ENCODE measurements around the gene SCRT2.
A peak's percentile ranks its signal among the peaks of the same experiment; 100 is the strongest.
"Not testable (repeated sequence)": the region's sequence is repeated elsewhere in the genome, so short reads cannot be mapped to it uniquely, and the experiment has no call there.

Gene SCRT2

GRCh38 chr20:675453-676314 lies at the start of gene SCRT2:
TSS of gene SCRT2 (minus strand) at chr20:675802. CDS start at chr20:675601, 201 bp downstream.
- DNase-seq = peak; percentile 54

- not testable (repeated sequence) for DNase-seq
Measured at GRCh38 chr20:724797-725196, 49.2 kb upstream of the SCRT2 start.

DNA sequence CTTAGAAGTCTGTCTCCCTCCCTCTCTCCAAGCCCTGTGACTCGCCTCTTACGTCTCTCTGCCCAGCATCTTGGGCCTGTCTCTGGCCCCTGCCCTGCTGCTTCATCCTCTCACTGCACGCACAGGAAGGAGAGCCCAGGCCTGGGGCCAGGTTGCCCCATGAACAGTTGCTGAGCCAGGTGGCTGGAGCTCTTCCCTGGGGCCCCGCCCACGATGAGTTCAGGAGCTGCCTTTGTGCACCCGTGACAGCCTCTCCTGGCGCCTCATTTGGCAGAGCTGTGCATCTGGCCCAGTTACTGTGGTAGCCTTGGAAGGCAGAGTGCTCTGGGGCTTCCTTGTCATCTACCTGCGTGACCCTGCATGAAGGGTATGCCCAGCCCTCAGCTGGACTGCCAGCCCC lies 48.2 kb upstream of the SCRT2 start:
- DNase-seq = no peak

DNA sequence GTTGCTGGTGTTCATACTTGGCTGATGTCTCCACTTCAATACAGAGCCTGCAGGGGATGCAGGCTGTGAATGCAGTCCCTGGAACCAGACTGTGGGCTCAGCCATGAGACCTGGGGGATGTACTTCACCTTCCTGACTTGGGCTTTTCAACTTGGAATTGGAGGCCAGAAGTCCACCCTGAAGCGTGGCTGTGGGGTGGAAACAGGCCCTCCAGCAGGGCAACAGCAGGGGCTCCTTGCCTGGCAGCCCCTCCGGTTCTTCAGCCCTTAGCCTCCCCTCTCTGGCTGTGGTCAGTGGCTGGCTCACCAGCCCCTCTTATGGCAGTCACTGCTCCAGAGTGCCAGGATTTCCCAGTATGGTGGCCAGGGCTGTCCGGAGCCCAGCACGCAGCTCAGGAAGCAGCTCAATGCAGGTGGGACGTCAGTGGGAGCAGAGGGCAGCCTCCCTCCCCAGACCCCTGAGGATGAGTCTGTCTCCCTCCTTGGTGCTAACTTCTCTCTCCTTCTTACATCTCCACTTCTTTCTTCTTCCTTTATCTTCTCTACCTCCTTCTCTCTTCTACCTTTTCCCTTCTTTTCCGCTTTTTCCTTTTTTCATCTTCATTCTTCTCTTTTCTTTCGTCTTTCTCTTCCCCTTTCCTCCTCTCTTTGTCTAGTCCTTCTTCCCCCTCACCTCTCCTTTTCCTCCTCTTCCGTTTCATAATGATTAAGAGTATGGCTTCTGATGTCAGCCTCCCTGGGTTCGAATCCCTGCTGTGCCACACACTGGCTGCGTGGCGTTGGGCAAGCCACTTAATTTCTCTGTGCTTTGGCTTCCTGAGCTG lies 47.4 kb upstream of the SCRT2 start:
- DNase-seq = no peak

DNA sequence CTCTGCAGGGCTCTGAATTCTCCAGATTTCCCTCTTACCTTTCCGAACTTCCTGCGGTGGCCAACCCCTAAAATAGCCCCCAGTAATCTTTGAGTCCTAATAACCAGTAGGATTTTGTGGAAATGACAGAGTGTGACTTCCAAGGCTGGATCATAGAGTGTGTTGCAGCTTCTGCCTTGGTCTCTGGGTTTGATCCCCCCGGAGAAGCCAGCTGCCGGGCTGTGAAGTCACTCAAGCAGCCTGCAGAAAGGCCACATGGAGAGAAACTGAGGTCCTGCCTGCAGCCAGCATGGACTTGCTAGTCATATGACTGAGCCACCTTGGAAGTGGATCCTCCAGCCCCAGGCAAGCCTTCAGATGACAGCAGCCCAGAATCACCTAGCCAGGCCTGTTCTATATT lies 46.3 kb upstream of the SCRT2 start:
- no peak for DNase-seq

- no peak for DNase-seq
Measured at GRCh38 chr20:719816-720215, 44.2 kb upstream of the SCRT2 start.

DNA sequence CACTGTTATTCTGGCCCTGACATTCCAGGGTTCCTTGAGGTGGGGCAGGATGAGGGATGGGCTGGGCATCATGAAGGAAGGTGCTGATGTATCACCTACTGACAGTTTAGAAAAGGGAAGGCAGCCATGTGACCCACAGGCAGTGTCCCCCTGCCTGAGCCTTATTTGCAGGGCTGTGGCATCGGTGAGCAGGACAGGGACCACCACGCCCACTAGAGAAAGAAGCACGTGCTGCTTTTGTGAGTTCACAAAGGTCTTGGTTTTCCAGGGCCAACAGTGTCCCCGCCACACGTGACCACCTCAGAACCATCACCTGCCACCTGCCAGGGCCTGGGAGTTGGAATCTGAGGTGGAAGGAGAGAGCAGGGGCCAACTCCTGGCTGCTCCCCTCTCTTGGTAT lies 43.5 kb upstream of the SCRT2 start:
- no peak for DNase-seq

DNA sequence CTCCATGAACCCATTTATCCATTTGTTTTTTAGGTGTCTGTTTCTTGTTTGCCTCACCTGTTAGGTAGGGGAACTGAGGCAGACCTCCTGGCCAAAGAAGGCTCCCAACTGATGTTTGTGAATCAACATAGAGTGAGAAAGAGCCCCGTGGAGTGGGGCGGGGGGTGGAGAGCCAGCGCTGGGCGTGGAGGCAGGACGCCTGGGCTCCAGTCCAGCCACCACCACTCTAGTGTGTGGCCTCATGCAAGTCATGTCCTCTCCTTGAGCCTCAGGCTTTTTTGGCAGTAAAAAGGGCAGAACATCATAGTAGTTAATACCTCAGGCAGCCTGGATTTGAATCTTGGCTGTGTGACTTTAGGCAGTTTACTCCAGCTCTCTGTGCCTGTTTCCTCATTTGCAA lies 42.2 kb upstream of the SCRT2 start:
- DNase-seq = no peak

DNA sequence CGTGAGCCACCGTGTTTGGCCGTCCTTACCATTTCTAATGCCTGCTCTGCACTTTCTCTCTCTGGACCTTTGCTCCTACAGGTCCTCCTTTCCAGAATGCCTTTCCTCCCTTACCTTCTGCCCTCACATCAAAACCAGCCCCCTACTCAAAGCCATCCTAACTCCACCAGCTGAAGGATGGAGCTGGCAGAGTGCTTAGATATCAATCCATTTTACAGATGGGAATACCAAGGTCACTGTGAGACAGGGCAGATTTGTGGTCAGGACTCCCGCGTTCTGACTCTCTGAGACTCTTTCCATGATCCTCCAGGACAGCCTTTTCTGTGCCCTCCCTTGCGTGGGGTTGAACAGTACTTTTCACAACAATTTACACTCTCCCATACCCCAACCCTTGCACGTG lies 41.7 kb upstream of the SCRT2 start:
- DNase-seq = no peak

DNA sequence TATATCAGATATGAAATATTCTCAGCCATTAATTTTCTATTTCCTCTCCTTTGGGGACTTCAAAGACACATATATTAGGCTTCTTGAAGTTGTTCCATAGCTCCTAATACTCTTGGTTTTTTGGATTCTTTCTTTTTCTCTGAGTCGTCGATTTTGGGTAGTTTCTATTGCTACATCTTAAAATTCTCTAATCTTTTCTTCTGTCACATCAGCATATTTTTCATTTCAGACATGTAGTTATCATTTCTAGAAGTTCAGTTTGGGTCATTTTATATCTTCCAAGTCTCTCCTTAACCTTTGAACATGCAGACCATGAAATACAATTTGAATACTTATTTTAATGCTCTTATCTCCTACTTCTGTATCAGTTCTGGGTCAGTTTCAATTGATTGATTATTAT lies 38.9 kb upstream of the SCRT2 start:
- no peak for DNase-seq

GRCh38 chr20:711576-711975 lies 36.0 kb upstream of the SCRT2 start:
- DNase-seq = no peak

DNA sequence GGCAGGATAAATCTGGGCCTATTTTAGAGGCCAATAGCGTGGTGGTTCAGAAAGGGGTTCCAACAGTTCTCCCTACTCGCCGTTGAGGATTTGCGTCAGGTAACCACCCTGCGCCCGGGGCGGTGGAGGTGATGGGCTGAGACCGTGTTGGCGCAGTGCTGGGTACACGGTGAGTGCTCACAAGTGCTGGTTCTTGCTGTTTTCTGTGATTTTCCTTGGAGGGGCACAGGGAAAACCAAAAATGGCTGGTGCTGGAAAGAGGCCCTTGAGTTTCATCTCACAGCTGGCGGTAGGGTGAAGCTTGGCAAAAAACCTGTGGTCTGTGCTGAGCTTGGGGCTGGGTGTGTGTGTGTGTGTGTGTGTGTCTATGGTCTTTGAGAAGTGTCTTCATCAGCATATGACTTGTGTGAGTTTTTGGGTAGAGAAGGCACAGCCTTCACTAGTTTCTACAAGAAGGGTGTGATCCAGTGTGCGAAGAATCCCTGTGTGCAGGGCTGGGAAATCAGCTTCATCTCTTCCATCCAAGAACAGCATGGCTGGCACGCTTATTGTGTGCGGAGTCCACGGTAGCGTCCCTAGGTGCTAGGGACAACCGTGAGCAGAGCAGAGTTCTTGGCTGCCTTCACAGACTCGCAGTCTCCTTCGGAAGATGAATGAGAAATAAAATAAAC lies 35.3 kb upstream of the SCRT2 start:
- no peak for DNase-seq

DNA sequence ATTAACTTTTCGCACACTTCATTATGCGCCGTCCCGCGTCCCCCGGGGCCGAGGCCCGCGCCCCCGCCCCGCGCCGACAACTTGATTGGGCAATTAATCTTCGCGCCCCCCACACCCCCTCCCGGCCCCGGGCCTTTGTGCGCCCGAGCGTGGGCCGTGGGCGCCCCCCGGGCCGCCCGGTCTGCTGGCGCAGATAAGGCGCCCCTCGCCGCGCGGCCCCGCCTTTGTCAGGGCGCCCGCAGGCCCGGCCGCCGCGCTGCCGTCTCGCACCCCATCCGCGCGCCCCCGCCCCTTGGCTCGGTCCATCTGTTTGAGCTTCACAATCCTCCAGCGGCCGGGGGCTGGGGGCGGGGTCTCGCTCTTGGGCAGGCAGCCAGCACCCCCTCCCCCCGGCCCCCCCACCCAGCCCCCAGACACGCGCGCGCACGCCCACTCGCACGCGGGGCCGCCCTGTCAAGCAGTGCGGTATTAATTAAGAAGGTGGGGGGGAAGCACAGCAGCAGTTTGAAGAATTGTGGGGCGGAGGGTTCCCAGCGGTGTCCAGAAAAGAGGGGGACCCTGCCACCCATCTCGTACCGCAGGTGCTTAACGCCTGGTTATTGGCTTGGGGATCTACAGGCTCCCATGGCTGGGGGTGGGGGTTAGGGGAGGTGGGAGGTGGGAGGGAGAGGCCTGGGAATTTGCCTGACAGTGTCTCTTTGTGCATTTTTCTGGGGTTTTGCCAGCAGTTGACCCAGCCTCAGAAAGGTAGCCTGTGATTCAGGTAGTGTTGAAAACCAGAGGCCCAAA lies 34.6 kb upstream of the SCRT2 start:
- no peak for DNase-seq

GRCh38 chr20:709423-709822 lies 33.8 kb upstream of the SCRT2 start:
- no peak for DNase-seq

GRCh38 chr20:708956-709355 lies 33.4 kb upstream of the SCRT2 start:
- no peak for DNase-seq

- DNase-seq = no peak
Measured at GRCh38 chr20:707451-708110, 32.0 kb upstream of the SCRT2 start.

DNA sequence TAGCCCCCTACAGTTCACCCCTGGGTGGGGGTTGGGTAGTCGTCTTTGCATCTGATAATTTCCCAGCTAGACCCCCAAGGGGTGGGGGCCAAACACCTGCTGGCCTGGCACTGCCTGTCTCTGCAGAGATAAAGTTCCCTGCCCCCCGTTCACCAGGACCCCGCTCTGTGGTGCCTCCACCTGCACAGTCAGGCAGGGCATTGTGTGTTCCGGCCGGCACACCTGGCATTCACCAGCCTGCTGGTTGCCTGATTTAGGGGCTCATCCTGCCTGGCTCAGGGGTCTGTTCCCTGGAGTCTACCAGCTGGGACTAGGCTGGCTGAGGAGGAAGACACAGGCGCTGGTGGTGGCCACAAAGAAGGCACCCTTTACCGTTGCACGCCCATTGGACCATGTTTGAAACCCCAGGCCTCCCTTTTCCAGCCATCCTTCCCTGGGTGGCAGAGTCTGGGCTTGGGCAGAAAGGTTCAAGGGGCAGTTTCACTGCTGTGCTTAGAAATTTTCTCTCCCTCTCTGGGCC lies 30.8 kb upstream of the SCRT2 start:
- DNase-seq = no peak

GRCh38 chr20:704726-705125 lies 29.1 kb upstream of the SCRT2 start:
- no peak for DNase-seq

- DNase-seq = no peak
Measured at GRCh38 chr20:703426-703825, 27.8 kb upstream of the SCRT2 start.

DNA sequence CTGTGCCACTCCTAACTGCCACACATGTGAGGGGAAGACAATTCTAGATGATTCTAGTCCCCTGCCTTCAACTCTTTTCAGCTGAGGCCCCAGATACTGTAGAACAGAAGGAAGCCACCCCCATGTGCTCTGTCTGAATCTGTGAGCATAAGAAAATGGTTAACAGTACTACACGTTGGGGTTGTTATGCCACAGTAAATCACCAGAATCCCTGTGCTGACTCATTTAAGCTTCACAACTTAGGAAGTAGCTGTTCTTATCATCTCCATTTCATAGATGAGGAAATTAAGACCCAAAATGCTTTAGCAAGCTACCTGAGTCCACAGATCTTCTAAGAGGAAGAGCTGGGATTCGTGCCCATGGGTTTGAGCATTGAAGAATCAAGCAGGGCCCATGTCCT lies 27.4 kb upstream of the SCRT2 start:
- DNase-seq = no peak

DNA sequence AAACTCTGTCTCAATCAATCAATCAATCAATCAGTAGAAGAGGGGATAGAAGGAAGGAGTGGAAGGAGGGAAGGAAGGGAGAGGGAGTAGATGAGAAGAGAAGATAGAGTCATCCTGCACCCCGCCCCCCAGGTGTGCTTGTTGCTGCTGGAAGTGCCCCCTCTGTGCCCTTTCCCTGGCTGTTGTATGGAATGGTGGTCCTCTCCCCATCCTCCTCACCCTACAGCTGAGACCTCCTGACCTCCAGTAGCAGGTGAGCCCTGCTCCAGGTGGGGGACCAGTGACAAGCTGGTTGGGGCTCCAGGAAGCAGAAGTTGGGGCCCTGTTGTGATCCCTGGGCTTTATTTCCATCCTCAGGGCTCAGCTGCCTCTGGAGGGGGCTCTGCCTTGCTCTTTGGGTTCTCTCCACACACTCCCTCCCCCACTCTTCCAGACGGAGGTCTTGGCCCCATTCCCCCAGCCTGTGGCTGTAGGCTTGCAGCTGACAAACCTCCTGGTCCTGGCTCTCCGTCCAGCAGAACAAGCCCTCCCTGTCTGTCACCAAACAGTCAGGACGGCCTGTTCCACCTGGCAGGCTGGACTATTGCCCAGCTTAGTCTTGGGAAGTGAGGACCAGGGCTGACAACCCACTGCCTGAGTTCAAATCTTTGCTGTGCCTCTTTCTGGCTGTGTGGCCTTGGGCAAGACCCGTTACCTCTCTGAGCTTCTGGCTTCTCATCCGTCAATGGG lies 26.0 kb upstream of the SCRT2 start:
- no peak for DNase-seq
